NT2/D1 (cell line): Measurements from ENCODE around the gene CLDN10.

Experiments used
- SUZ12 ChIP-seq: IDR thresholded peaks from 2 replicates; pipeline ENCODE4 v1.6.1; 2011; ENCODE audit not compliant: insufficient read length, insufficient read depth; ENCODE audit errors: extremely low read depth
- YY1 ChIP-seq: IDR thresholded peaks from 2 replicates; pipeline ENCODE4 v1.6.1; 2011; ENCODE audit not compliant: insufficient read length, insufficient read depth
- ZNF274 ChIP-seq: IDR thresholded peaks from 2 replicates; pipeline ENCODE4 v1.6.1; 2011; ENCODE audit warnings: mild to moderate bottlenecking, low read depth, low read length

GRCh38 chr13:95626768-95627167 lies 74.2 kb downstream of the CLDN10 start:
- no peak for TF ChIP-seq YY1
- no peak for TF ChIP-seq ZNF274
- no peak for TF ChIP-seq SUZ12
